DMS114 treated with DMSO at 0.1 percent for 48 hours (cell line): ENCODE results near the gene SPTBN5.

Experiments used
- DNase-seq: peaks from one replicate; lab custom pipeline; 2025; ENCODE audit not compliant: unreplicated experiment; lab: John Stamatoyannopoulos, UW

SPTBN5 gene

DNA sequence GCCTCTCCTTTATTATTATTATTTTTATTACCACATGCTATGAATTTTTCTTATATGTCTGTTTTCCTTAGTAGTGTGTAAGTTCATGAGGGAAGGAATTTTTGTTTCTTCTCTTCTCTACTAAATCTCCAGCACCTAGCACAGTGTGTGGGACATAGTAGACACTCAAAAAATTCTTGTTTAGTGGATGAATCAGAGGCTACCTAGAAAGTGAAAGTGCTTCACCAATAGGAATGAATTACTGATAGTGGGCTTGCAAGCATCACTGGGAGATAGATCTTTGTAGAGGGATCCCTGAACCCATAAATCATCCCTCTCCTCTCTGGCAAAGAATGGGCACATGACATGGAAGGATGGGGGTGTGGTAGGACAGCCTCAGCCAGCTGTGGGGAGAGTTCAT is 8.5 kb downstream of the SPTBN5 start:
- no peak for DNase-seq

DNA sequence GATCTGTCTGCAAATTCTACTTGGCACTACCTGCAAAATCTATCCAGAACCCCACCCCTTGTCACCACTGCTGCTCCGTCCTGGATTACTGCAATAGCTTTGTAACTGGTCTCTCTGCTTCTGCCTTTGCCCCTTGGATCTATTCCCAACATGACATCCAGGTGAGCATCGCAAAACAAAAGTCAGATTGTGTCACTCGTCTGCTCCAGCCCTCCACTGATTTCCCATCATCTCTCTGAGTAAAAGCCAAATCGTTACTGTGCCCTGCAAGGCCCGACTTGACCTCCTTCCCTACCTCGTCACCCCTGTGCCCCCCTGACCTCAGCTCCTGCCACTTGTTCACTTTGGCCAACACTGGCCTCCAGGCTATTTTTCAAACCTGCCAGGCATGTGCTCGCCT is 9.4 kb downstream of the SPTBN5 start:
- no peak for DNase-seq

- no peak for DNase-seq
These were observed 10.4 kb downstream of the SPTBN5 start for GRCh38 chr15:41883484-41883825.

GRCh38 chr15:41882689-41883483 is 11.0 kb downstream of the SPTBN5 start:
- no peak for DNase-seq

DNA sequence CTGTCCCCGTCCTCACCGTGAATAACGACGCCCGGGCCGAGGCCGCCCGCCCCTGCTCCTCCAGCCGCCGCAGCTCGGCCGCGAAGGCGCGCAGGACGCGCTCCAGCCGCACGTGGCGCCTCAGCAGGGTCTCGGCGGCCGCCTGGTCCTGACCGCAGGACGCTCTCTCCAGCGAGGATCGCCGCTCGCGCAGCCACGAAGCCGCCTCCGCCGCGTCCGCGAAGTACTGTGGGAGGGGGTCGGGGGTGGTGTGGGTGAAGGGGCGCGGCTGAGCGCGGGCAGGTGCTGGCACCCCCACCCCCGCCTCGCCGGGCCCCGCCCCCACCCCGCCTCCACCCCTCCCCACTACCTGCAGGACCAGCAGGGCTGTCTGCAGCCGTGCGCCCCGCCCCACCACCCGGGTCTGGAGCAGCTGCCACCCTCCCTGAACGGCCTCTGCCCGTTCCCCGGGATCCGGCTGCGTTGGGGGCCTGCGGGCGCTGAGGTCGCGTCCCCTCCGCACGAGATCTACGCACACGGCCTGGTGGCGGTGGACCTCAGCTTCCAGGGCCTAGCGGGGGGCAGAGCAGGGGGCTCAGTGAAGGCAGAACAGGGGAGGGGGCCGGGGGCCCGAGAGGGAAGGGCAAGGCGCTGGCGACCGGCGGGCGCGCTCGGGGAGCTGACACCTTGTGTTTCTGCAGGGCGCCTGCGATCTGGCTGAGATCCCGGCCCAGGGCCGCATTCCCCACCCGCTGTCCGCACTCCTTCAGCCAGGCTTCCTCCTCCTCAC is 11.7 kb downstream of the SPTBN5 start:
- DNase-seq: no peak

DNA sequence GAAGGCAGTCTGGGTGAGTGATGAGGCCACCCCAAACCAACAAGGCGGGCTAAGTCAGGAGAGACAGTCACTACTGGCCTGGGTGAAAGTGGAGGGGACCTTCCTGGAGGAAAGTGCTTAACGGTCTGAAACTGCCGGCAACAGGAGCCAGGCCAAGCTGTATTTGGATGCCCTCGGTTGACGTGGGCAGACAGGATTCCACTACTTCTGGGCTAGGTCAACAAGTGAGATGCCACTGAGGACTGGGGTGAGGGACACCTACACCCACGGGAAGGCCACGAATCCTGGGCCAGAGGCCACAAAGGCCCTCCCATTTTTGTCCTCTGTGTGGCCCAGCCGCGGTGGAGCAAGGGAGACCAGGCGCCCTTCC is 12.3 kb downstream of the SPTBN5 start:
- DNase-seq: no peak

DNA sequence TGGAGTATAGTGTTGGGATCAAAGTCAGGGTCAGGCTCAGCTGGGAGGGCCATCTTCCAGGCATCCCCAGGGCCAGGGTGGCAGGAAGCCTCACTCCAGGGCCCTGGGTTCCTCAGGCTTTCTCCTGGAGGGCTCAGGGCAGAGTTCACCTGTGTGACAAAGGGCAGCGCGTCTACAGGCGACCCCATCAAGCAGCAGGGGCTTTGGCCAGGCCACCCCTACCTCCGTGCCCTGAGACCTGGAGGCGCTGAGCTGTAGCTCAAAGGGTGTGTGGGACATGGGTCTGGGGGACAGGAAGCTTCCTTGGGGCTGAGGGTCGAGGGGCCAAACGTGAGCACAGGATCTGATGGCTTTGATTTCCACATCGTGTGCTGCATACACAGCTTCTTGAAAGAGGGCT is 12.8 kb downstream of the SPTBN5 start:
- no peak for DNase-seq

DNA sequence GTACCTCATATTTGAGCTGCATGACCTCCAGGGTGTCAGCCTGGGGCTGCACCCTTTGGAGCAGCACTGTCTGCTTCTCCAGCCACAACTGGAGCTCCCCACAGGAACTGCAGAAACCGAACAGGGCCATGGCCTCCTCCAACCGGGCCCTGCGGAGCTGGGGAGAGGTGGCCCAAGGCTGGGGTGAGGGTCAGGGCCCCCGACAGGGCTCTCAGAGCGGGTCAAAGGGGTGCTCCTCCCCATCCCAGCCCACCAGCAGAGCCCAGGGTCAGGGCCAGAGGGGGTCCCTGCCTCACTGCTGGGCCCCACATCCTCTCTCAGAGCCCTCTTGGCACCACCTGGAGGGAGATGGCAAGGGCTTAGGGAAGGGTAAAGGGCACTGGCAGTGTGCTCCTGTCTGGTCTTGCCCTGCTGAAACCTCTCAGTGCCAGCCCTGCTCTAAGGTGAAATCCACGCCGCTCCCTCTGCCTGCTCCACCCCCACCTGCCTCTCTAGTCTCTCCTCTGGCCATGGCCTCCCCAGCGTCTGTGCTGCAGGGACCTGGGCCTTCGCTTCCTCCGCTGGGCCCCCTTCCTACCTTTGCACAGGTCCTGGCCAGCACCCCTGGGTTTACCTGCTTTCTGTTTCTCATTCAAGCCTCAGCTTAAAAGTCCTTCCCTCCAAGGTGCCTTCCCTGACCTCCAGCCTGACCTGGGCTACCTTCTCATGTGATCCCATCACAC is 13.5 kb downstream of the SPTBN5 start:
- no peak for DNase-seq

DNA sequence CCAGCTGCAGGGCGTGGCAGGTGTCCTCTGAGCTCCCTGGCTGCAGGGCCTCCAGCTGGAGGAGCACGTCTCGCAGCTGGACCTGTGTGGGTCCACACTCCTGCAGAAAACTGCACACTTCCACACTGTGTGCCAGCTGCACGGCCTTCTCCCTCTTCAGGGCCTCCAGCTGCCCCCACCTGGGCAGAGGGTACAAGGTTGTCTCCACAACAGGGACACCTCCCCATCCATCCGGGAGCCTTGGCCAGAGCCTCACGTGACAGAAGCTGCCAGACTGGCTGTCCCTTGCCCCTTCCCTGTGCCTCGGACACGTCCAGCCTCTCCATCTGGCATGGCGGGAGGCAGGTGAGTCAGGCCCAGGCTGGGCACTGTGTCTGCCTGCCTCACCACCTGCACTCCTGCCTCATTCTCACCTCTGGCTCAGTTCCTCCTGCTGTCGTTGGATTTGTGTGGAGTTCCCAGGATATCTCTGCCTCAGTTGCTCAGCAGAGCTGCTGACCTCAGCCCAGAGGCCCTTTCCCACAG is 14.5 kb downstream of the SPTBN5 start:
- DNase-seq: no peak

- no peak for DNase-seq
These were observed 15.5 kb downstream of the SPTBN5 start for GRCh38 chr15:41878355-41878699.

GRCh38 chr15:41877631-41878354 is 16.1 kb downstream of the SPTBN5 start:
- DNase-seq: no peak

DNA sequence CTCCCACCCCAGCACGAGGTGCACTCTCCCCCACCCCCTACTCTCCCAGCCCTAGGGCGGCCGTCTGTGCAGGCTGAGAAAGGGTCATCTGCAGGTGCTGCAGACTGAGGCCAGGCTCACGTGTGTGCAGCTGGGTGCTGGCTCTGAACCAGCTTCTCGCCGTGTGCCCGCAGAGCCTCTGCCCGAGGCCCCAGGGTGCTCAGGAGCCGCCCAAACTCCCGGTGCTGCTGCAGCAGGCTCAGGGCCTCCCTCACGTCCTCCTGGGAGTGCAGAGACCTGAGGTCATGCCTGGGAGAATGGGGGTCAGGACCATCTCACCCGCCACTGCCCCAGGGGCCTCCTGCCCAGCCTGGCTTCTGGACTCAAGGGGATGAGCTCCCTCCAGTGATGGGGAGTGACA is 17.2 kb downstream of the SPTBN5 start:
- no peak for DNase-seq

DNA sequence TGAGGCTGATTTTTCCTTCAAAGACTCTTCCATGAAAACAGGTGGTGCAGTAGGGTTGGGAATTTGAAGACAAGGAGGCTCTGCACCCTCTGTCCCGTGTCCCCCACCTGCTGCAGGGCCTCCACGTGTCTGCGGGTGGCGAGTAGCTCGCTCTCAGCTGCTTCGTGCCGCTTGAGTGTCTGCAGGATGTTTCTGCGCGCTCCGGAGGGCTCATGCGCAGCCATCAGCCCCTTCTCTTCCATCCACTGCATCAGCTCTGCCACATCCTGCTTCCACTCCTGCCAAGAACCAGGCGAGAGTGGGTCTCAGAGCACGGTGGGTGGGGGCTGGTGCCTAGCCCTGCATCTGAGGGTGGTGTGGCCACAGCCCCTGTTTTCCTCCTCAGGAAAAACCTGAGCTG is 17.8 kb downstream of the SPTBN5 start:
- no peak for DNase-seq

- DNase-seq: no peak
These were observed 19.1 kb downstream of the SPTBN5 start for GRCh38 chr15:41874736-41875135.

- no peak for DNase-seq
These were observed 20.1 kb downstream of the SPTBN5 start for GRCh38 chr15:41873711-41874110.

DNA sequence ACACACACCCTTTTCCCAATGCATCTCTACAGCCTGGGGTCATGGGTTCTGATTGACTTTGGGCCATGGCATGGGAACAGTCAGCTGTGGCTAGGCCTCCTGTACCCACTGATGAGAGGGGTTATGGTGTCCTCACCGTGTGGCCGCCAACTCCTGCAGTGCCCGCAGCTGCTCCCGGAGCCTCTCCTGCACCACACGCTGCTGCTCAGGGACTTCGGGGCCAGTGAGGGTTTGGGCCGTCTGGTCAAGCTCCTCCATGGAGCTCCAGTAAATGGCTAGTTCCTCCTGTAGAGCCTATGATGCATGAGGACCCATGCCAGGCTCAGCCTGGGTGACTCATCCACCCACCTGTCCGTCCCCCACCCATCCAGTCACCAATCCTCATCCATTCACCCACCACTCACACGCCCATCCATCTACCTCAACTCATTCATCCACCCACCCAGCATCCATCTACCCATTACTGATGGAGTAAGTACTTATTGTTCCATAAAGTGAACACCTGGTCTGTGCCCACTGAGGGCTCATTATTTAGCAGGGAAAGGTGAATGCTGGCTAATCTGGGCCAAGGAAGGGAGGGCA is 21.6 kb downstream of the SPTBN5 start:
- no peak for DNase-seq

GRCh38 chr15:41871175-41871905 is 22.5 kb downstream of the SPTBN5 start:
- DNase-seq: no peak

- DNase-seq: no peak
These were observed 23.2 kb downstream of the SPTBN5 start for GRCh38 chr15:41870689-41871081.

GRCh38 chr15:41869770-41870688 is 23.8 kb downstream of the SPTBN5 start:
- no peak for DNase-seq
